Endothelial cell (in vitro differentiated cells): ENCODE measurements around the gene SHANK1. TPM values are rescaled to one million over a fixed set of nuclear protein-coding genes. Genes with fewer than 3 reads are reported as not detected.

Source experiments
- DNase-seq: peaks from one replicate; pipeline ENCODE4 v3.0.0; 2021; ENCODE audit warnings: low spot score
- H3K27ac Mint-ChIP-seq: one replicate; pipeline ENCODE4 v1.8.0; 2021; ENCODE audit warnings: mixed read lengths, inconsistent platforms; ENCODE audit not compliant: unreplicated experiment
- H3K27me3 Mint-ChIP-seq: one replicate; pipeline ENCODE4 v1.8.0; 2021; ENCODE audit warnings: mild to moderate bottlenecking, moderate library complexity, mixed read lengths, inconsistent platforms; ENCODE audit not compliant: unreplicated experiment
- H3K36me3 Mint-ChIP-seq: one replicate; pipeline ENCODE4 v1.8.0; 2021; ENCODE audit warnings: mild to moderate bottlenecking, low read depth, mixed read lengths, inconsistent platforms; ENCODE audit not compliant: unreplicated experiment
- H3K4me1 Mint-ChIP-seq: one replicate; pipeline ENCODE4 v1.8.0; 2021; ENCODE audit warnings: mild to moderate bottlenecking, mixed read lengths, inconsistent platforms; ENCODE audit not compliant: unreplicated experiment
- H3K4me3 Mint-ChIP-seq: one replicate; pipeline ENCODE4 v1.8.0; 2021; ENCODE audit warnings: mild to moderate bottlenecking, mixed read lengths, inconsistent platforms; ENCODE audit not compliant: unreplicated experiment
- H3K9me3 Mint-ChIP-seq: one replicate; pipeline ENCODE4 v1.8.0; 2021; ENCODE audit warnings: mixed read lengths, inconsistent platforms; ENCODE audit not compliant: unreplicated experiment
- total RNA-seq: library from RNA; stranded (reverse); fragmentation: NEBNext Ultra II Directional; extraction: Animal tissue kit (Norgen Biotek cat#: 25700); gene quantifications from one replicate; pipeline ENCODE4 v1.2.1, GENCODE V29; 2021; ENCODE audit not compliant: unreplicated experiment
- TF ChIP-seq, protein P1 (sequence below): fragments of 200-600 bp; sonication (generic); IDR thresholded peaks from one replicate; pipeline ENCODE4 v1.5.0; 2021; ENCODE audit warnings: antibody characterized with exemption; ENCODE audit not compliant: unreplicated experiment

The SHANK1 gene
- total RNA-seq, 1 donor from 2014 or later = 6.5 TPM

DNA sequence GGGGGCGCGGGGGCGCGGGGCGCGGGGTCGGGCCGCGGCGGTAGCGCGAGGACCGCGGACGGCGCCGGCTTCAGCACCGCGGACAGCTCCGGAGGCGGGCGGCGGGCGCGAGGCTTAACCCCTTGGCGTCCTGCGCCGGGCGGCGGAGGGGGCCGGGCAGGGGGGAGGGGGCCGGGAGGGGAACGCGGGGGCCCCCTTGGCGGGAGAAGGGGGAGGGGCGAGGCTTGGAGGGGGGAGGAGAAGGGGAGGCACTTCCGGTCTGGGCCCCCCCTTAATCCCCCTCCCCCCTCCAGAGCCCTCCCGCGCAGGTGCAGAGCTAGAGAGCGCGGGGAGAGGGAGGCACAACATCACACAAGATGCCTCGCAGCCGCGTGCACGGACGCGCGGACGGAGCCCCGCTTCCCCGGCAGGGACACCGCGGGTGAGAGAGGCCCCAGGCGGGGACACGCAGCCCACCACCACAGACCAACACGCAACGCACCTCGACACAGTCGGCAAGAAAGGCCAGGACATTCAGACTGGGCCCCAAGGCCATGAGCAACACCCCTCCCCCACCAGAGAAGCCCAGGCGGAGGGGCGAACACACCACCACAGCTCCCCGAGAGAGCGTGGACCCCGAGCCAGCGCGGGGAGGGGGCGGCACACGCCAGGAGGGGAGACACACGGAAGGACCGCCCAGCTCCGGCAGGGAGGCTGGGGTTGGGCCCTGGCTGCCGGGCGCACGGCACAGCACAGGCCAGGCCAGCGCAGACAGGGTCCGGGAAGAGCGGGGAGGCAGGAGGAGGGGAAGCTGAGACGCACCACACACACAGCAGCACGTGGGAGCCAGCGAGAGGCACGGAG is 24.1 kb downstream of the SHANK1 start:
- Mint-ChIP-seq H3K27ac (no peak overlapping the region), H3K9me3 (peaks cover 37% of the 10 kb centered on the region), H3K4me3 (no peak overlapping the region), H3K36me3 (peaks cover 19% of the 10 kb centered on the region), H3K4me1 (no peaks in the 10 kb centered on the region), H3K27me3 (peaks cover 21% of the 10 kb centered on the region)
- peak; percentile 25 for DNase-seq
- TF ChIP-seq, protein P1, sequence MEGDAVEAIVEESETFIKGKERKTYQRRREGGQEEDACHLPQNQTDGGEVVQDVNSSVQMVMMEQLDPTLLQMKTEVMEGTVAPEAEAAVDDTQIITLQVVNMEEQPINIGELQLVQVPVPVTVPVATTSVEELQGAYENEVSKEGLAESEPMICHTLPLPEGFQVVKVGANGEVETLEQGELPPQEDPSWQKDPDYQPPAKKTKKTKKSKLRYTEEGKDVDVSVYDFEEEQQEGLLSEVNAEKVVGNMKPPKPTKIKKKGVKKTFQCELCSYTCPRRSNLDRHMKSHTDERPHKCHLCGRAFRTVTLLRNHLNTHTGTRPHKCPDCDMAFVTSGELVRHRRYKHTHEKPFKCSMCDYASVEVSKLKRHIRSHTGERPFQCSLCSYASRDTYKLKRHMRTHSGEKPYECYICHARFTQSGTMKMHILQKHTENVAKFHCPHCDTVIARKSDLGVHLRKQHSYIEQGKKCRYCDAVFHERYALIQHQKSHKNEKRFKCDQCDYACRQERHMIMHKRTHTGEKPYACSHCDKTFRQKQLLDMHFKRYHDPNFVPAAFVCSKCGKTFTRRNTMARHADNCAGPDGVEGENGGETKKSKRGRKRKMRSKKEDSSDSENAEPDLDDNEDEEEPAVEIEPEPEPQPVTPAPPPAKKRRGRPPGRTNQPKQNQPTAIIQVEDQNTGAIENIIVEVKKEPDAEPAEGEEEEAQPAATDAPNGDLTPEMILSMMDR = no peak

DNA sequence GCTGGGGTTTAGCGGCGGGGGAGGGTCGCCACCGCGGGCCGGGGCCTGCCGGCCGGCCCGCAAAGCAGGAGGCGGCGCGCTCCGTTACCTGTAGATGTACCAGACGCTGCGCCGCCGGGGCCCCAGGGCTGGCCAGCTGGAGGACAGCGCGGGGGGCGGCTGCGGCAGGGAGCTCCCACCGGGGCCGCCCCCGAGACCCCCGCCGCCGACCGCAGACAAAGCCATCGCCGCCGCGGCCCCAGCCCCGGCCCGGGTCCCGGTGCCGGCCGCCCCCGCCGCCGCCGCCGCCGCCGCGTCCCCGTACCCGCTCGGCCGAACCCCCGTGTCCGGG is 24.8 kb downstream of the SHANK1 start:
- H3K4me3 Mint-ChIP-seq = no peak overlapping the region
- peaks cover 23% of the 10 kb centered on the region for H3K27me3 Mint-ChIP-seq
- H3K4me1 Mint-ChIP-seq = no peaks in the 10 kb centered on the region
- H3K36me3 Mint-ChIP-seq = peaks cover 14% of the 10 kb centered on the region
- no peak for DNase-seq
- H3K27ac Mint-ChIP-seq = no peak overlapping the region
- TF ChIP-seq, protein P1 = no peak
- H3K9me3 Mint-ChIP-seq = peaks cover 37% of the 10 kb centered on the region

DNA sequence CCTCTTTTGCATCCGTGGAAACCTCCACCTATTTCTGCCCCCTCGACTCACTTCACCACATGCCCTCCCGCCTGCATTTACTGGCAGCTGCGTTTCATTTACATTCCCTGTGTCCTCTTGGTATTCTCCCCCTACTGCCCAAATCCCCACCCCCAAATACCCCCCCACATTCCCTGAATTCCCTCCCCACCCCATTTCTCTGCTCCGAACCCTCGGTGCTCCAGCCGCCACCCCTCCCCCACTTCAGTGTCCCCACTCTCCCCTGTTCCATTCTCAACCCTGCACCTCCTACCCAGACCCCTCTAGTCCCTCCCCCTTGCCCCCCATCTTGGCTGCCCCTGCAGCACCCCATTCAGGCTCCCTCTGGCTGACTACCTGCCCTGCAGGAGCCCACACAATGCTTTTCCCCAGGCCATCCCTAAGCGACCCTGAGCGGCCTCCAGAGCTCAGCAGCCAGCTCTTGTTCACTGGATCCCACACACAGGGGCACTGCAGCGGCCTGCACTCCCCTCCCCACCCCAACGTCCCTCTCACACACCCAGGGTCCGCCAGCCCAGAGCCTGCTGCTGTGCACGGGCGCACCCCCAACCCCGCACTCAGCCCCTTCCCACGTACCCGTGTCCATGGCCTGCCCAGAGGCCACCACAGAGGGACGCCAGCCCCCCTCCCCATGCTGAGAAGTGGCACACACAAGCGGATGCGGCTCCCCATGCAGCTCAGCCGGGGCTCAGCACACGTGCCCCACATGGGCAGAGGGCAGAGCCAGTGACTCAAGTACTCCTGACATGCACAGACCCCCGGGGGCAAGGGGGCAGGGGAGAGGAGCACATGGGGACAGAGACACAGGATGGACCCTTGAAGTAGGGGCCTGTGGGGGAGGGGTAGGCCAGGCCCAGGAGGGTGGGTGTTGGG is 26.3 kb downstream of the SHANK1 start:
- TF ChIP-seq, protein P1 = no peak
- H3K4me3 Mint-ChIP-seq = no peak overlapping the region
- H3K27me3 Mint-ChIP-seq = peaks cover 15% of the 10 kb centered on the region
- DNase-seq = no peak
- H3K9me3 Mint-ChIP-seq = peaks cover 32% of the 10 kb centered on the region
- H3K36me3 Mint-ChIP-seq = peaks cover 16% of the 10 kb centered on the region
- H3K4me1 Mint-ChIP-seq = no peaks in the 10 kb centered on the region
- H3K27ac Mint-ChIP-seq = no peak overlapping the region

DNA sequence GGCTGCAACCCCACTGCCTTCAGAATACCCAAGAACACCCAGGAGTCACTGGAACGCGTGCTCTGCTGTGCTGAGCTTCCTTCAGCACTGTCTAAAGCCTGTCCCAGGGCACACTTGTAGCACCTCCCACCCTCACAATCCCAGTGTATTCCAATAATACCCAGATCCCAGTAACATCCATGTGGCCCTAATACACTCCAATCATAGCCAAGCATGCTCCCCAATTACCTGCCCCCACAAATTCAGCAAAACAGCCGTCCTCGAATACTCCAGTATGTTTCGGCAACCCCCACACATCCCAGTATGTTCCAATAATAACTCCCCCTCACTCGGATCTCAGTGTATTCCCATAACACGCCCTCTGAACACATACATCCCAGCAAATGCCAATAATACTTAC is 29.2 kb downstream of the SHANK1 start:
- H3K27ac Mint-ChIP-seq = no peak overlapping the region
- TF ChIP-seq, protein P1 = no peak
- peaks cover 23% of the 10 kb centered on the region for H3K36me3 Mint-ChIP-seq
- H3K4me1 Mint-ChIP-seq = no peaks in the 10 kb centered on the region
- no peak for DNase-seq
- peaks cover 28% of the 10 kb centered on the region for H3K9me3 Mint-ChIP-seq
- H3K27me3 Mint-ChIP-seq = peaks cover 12% of the 10 kb centered on the region
- H3K4me3 Mint-ChIP-seq = no peak overlapping the region
